ENCODE data around the gene SLC36A1. TPM values are rescaled to one million over a fixed set of nuclear protein-coding genes. Genes with fewer than 3 reads are reported as not detected.

The SLC36A1 gene
- total RNA-seq, 1 donor from 2014 or later, result 49.7 TPM

- peak; percentile 13 for DNase-seq (ENCODE audit: low spot score)
- no peaks in the 10 kb centered on the region for H3K4me1 Mint-ChIP-seq (ENCODE audit: low read depth)
- H3K36me3 Mint-ChIP-seq (ENCODE audit: low read depth), result no peaks in the 10 kb centered on the region
- H3K4me3 Mint-ChIP-seq (ENCODE audit: unreplicated experiment), result no peak overlapping the region
- peak; percentile 52 for TF ChIP-seq CTCF (IDR thresholded peaks at IDR 0.05)
- no peak overlapping the region for H3K27ac Mint-ChIP-seq (ENCODE audit: unreplicated experiment)
- H3K27me3 Mint-ChIP-seq (ENCODE audit: low read depth), result no peaks in the 10 kb centered on the region
- no peaks in the 10 kb centered on the region for H3K9me3 Mint-ChIP-seq (ENCODE audit: low read depth)
These were observed 72.9 kb downstream of the SLC36A1 start for GRCh38 chr5:151520294-151520693.

- DNase-seq (ENCODE audit: low spot score), result no peak
- Mint-ChIP-seq H3K36me3 (ENCODE audit: low read depth) (no peaks in the 10 kb centered on the region), H3K27ac (ENCODE audit: unreplicated experiment) (no peak overlapping the region)
These were observed 74.8 kb downstream of the SLC36A1 start for GRCh38 chr5:151522226-151522625.

GRCh38 chr5:151523335-151523734 lies 75.9 kb downstream of the SLC36A1 start:
- Mint-ChIP-seq H3K4me1 (ENCODE audit: low read depth) (peaks cover 4% of the 10 kb centered on the region), H3K27me3 (ENCODE audit: low read depth) (no peaks in the 10 kb centered on the region), H3K27ac (ENCODE audit: unreplicated experiment) (no peak overlapping the region)

More at GRCh38 chr5:151522226-151522625, 74.8 kb downstream of the SLC36A1 start:
- H3K27me3 Mint-ChIP-seq (ENCODE audit: low read depth), result no peaks in the 10 kb centered on the region
- H3K9me3 Mint-ChIP-seq (ENCODE audit: low read depth), result no peaks in the 10 kb centered on the region
- no peaks in the 10 kb centered on the region for H3K4me1 Mint-ChIP-seq (ENCODE audit: low read depth)
- no peak for TF ChIP-seq CTCF (IDR thresholded peaks at IDR 0.05)
- H3K4me3 Mint-ChIP-seq (ENCODE audit: unreplicated experiment), result no peak overlapping the region

GRCh38 chr5:151528153-151528552 lies 80.8 kb downstream of the SLC36A1 start:
- peaks cover 15% of the 10 kb centered on the region for H3K4me1 Mint-ChIP-seq (ENCODE audit: low read depth)
- H3K27ac Mint-ChIP-seq (ENCODE audit: unreplicated experiment), result no peak overlapping the region
- no peak for DNase-seq (ENCODE audit: low spot score)
- H3K4me3 Mint-ChIP-seq (ENCODE audit: unreplicated experiment), result no peak overlapping the region
- no peaks in the 10 kb centered on the region for H3K36me3 Mint-ChIP-seq (ENCODE audit: low read depth)
- TF ChIP-seq CTCF (IDR thresholded peaks at IDR 0.05), result no peak
- H3K9me3 Mint-ChIP-seq (ENCODE audit: low read depth), result no peaks in the 10 kb centered on the region
- no peaks in the 10 kb centered on the region for H3K27me3 Mint-ChIP-seq (ENCODE audit: low read depth)

More at GRCh38 chr5:151523335-151523734, 75.9 kb downstream of the SLC36A1 start:
- Mint-ChIP-seq H3K9me3 (ENCODE audit: low read depth) (no peaks in the 10 kb centered on the region), H3K4me3 (ENCODE audit: unreplicated experiment) (no peak overlapping the region), H3K36me3 (ENCODE audit: low read depth) (no peaks in the 10 kb centered on the region)
- peak; percentile 77 for TF ChIP-seq CTCF (IDR thresholded peaks at IDR 0.05)
- DNase-seq (ENCODE audit: low spot score), result no peak

GRCh38 chr5:151528996-151529395 lies 81.6 kb downstream of the SLC36A1 start:
- DNase-seq (ENCODE audit: low spot score), result no peak
- no peak for TF ChIP-seq CTCF (IDR thresholded peaks at IDR 0.05)
- Mint-ChIP-seq H3K27me3 (ENCODE audit: low read depth) (no peaks in the 10 kb centered on the region), H3K4me3 (ENCODE audit: unreplicated experiment) (no peak overlapping the region), H3K36me3 (ENCODE audit: low read depth) (no peaks in the 10 kb centered on the region), H3K4me1 (ENCODE audit: low read depth) (peaks cover 15% of the 10 kb centered on the region), H3K27ac (ENCODE audit: unreplicated experiment) (no peak overlapping the region), H3K9me3 (ENCODE audit: low read depth) (no peaks in the 10 kb centered on the region)
